IPS DF 19.7 (cell line): Measurements from ENCODE around the gene PIMREG.
"Not testable (repeated sequence)": the region's sequence is repeated elsewhere in the genome, so short reads cannot be mapped to it uniquely, and the experiment has no call there.

Experiments
- DNase-seq: peaks from one replicate; pipeline ENCODE4 v3.0.0-alpha.2; 2013; ENCODE audit warnings: low read depth, low spot score

The PIMREG gene

GRCh38 chr17:6477831-6478383 is 33.7 kb downstream of the PIMREG start:
- no peak for DNase-seq

DNA sequence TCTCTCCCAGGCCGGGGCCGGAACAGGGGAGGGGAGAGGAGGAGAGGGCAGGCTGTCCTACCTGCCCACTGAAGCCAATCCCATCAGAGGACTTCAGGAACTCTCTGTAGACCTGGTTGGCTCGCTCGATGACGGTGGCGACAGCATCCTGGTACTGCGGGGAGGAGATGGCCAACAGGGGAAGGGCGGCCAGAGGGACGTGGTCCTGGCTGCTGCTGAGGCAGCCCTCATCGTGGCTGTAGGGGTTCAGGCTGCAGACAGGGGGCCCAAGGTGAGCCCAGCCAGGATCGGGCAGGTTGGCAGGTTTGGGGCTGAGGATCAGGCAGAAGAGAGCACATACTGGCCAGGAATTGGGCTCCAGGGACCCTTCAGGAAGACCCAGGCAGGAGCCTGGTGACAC is 34.2 kb downstream of the PIMREG start:
- no peak for DNase-seq

- DNase-seq: no peak
Observed at GRCh38 chr17:6479622-6480302, 35.5 kb downstream of the PIMREG start.

DNA sequence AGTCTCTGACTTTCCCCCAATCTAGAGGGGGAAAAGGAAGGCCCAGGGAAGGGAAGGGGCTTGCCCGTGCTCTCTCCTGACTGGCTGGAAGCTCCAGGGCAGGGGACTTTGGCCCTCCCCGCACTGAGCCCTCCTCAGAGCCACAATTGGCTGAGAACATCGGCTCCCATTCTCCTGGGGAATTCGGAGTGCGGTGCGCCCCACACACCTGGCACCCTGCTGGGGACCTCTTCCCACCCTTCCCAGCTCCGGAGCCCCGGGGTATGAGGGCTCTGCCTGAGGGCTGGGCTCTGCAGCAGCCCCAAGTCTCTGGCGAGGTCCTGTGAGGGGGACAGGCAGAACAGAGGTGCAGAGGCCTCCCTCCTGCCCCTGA is 36.0 kb downstream of the PIMREG start:
- DNase-seq: no peak

DNA sequence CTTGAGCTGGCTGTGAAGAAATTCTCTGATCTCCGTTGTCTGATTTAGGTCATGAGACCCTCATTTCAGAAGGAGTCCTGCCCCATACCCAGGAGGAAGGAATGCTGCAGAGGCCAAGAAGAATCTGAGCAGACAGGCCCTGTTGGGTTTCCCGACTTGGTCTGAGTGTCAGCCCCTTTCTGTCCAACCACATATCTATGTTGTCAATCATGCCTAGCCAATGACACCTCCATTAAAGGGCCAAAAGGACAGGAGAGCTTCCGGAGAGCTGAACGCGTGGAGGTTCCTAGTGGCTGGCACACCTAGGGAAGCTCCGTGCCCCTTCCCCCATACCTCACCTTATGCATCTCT is 37.8 kb downstream of the PIMREG start:
- DNase-seq: no peak

GRCh38 chr17:6482796-6483195 is 38.5 kb downstream of the PIMREG start:
- DNase-seq: not testable (repeated sequence)

- DNase-seq: no peak
Observed at GRCh38 chr17:6483507-6483906, 39.3 kb downstream of the PIMREG start.

- DNase-seq: no peak
Observed at GRCh38 chr17:6485646-6486412, 41.6 kb downstream of the PIMREG start.

DNA sequence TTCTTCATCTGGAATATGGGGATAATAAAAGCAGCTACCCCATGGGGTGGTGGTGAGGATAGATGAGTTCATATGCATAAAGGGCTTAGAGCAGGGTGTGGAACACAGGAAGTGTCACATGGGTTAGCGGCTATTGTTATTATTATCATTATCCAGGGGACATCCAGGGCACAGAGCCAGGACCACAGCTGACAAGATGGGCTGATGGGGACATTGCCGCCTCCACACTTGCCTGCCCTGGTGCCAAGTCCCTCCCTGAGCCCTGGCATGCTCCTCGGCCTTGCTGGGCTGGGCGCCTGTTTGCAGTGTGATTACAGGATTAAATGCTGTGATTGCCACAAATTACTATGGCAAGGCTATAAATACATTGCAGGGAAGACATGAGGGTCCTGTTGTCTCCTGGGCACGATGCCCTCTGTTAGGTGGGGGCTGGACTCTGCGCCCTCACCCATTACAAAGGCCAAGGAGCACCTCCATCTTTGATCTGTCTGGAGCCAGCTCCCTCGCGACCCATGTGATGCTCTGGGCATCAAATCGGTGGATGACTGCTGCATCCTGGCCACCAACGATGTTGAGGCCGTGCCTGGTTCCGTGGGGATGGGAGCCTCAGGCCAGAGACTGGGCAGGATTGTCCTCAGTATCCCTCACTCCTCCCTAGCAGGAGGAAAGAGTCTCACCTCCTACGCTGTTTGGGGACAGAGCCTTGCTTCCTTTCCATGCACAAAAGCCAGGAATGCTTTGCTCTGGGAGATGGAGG is 43.2 kb downstream of the PIMREG start:
- no peak for DNase-seq

DNA sequence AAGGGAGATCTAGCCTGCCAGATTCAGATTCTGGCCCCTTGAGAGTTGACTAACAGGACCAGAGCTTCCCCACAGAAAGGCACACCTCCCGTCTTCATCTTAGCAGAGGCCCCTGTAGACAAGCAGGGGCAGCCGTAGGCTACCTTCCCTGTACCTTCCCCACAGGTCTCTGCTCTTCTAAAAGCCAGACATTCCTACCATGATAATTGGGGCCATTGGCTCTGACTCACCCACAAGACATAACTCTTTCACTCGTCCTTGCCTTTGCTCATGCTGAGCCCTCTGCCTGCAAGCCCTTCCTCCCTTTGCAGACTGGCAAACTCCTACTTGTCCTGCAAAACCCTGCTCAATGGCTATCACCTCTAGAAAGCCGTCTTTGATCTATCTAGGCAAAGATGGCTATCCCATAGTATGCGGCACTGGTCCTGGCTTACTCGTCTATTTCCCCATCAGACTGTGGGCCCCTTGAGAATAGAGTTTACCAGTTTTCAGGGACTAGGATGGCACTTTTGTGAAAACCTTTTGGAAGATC is 43.8 kb downstream of the PIMREG start:
- no peak for DNase-seq

- DNase-seq: no peak
Observed at GRCh38 chr17:6489016-6489550, 44.8 kb downstream of the PIMREG start.

DNA sequence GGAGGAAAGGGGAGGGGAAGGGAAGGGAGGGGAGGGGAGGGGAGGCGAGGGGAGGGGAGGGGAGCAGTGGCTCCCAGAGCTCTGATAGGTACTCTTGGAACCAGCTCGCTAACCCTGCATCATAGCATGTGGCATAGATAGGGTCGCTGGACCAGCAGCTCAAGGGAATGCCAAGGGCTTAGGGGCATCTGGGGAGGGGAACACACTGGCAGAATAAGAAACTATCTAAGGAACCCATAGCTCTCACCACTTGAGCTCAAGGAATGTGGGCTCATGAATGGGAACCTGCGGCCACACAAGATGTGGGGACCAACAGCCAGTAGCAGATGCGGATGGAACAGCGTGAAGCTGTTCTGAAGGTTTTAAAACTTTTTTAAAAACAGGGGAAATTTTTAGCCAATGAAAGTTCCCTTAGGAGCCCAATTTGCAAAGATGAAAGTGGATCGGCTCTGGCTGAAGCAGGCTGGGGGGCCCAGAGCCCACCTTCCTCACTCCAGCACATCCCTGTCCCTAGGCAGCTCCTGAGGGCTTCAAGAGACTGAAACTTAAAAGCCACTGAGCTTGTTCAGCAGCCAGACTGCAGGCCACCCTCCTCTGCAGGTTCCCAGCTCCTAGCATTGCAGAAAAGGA is 46.9 kb downstream of the PIMREG start:
- no peak for DNase-seq

DNA sequence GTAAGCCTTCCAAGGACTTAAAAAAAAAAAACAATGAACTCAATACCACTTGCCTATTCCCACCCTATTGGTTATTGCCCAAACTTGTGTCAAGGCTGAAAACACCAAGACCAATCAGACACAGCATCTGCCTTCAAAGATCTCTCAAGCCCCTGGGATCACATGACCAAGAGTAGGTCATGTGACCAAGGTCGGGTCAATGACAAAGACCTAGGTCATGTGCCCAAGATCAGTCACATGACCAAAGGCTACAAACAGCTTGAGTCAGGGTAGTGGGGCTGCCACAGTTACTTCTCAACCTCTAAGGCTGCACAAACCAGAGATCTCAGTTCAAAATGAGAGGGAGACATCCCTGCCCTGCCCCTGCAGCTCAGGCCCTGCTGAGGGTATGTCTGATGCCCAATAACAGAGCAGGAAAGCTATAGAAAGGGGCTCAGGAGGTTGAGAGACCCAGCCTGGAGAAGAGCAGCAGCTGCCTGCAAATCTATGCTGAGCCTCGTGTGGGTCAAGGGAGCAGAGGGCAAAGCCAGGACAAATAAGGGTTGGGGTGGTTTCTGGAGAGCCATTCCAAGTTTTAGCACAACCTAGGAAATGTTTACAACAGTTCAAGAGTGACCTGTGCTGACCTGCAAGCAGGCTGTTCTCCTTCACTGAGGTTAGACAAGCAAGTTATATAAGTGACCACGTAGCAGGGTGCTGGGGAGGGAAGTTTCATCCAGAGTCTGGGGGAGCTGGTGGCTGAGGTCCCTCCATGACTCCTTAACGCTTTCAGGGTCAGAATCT is 48.8 kb downstream of the PIMREG start:
- DNase-seq: peak; percentile 85

- DNase-seq: no peak
Observed at GRCh38 chr17:6494239-6494941, 50.1 kb downstream of the PIMREG start.

DNA sequence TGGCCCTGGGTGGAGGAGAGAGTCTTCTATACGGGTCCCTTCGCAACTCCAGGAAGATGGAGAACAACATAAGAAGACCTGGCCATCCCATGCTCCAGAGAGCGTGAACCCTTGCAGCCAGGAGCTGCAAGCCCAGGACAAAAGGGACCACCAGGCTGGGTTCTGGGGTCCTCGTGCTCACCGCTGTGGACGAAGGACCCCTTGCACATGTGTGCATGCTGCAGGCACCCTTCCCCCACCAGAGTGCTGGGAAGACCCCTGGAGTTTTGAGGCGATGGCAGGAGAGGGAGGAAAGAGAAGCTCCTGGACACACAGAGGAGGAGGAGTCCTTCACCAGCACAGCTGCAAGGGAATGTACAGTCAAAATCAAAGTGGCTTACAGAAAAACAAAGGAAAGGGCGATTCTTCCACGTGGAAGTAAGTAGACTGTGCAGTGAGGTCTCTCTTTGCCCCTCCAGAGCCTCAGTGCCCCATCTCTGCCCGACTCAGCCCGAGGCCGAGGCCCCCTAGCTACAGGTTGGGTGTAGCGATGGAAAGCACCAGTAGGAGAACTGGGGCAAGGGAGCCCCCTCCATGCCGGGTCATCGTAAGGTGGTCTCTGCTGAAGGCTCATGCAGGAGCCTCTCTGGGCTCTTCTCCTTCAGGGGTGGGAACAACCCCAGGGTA is 51.3 kb downstream of the PIMREG start:
- no peak for DNase-seq

GRCh38 chr17:6496116-6496481 is 51.8 kb downstream of the PIMREG start:
- DNase-seq: peak; percentile 96

GRCh38 chr17:6496640-6497441 is 52.6 kb downstream of the PIMREG start:
- no peak for DNase-seq

DNA sequence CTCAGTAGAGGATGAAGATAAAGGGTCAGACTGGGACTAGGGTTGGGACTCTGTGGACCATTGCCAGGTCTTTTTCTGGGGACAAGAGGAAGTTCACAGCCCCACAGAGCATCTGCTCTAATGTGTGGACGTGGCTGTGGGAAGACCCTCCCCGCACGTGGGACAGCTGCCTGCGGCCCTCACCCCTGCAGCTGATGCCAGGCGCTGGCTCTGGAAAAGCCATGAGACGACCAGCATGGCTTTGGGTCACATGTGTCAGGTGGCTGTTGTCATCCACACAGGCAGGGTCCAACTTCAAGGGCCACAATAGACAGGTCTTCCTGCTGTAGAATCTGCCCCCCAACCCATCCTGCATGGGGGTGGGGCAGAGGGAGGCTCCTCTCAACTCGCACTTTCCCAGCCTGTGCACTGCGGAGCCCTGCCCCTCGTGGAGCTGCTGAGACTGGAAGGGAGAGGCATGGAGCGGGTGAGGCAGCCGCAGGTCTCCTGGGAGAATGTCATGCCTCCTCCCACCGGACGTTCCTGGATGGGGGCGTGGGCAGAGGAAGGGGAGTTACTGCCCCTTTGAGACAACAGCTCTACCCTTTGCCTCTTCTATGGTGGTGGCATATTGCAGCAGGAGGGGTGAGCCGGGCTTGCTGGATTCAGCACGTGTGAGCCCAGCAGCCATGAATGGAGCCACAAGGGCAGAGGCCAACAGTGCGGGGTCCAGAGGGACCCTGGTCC is 53.4 kb downstream of the PIMREG start:
- no peak for DNase-seq
